Skin of body (tissue), 2 donors: ENCODE data around the gene COA8. TPM values are rescaled to one million over a fixed set of nuclear protein-coding genes. Genes with fewer than 3 reads are reported as not detected.

Experiments used
- DNase-seq: peaks from one replicate; lab custom pipeline; 2025; lab: John Stamatoyannopoulos, UW
- total RNA-seq: library from RNA; depleted of rRNA; stranded (reverse); fragments of >200 nt; gene quantifications from one replicate; pipeline ENCODE4 v1.2.3, GENCODE V29; 2014

Gene COA8
- 21.8 TPM for total RNA-seq

GRCh38 chr14:103562429-103563225, at the start of gene COA8, which contains the start of gene BAG5:
TSS of gene COA8 (plus strand) at chr14:103562960. CDS start at chr14:103563002, 42 bp downstream.
TSS of gene BAG5 (minus strand) at chr14:103562657. CDS start at chr14:103561164, 1,493 bp downstream.
- peak; percentile 81 for DNase-seq

- DNase-seq = no peak
These were observed 48.0 kb upstream of the COA8 start for GRCh38 chr14:103514596-103515421.

GRCh38 chr14:103516426-103517173, 46.2 kb upstream of the COA8 start:
- DNase-seq = no peak

- DNase-seq = no peak
These were observed 45.6 kb upstream of the COA8 start for GRCh38 chr14:103517174-103517566.

- no peak for DNase-seq
These were observed 44.9 kb upstream of the COA8 start for GRCh38 chr14:103517721-103518421.

GRCh38 chr14:103518422-103519042, 44.2 kb upstream of the COA8 start:
- no peak for DNase-seq

- DNase-seq = no peak
These were observed 43.5 kb upstream of the COA8 start for GRCh38 chr14:103519043-103519836.

GRCh38 chr14:103519837-103520212, 42.9 kb upstream of the COA8 start:
- no peak for DNase-seq

- no peak for DNase-seq
These were observed 42.5 kb upstream of the COA8 start for GRCh38 chr14:103520269-103520656.

- DNase-seq = peak; percentile 35
These were observed 41.9 kb upstream of the COA8 start for GRCh38 chr14:103520657-103521437.

- no peak for DNase-seq
These were observed 41.3 kb upstream of the COA8 start for GRCh38 chr14:103521438-103521950.

GRCh38 chr14:103521951-103522563, 40.7 kb upstream of the COA8 start:
- DNase-seq = no peak

- DNase-seq = no peak
These were observed 39.8 kb upstream of the COA8 start, which contains the start of gene CKB for GRCh38 chr14:103522649-103523574. TSS of gene CKB (minus strand) at chr14:103522830. CDS start at chr14:103522493, 337 bp downstream.

- DNase-seq = no peak
These were observed 39.2 kb upstream of the COA8 start for GRCh38 chr14:103523575-103523954.

- no peak for DNase-seq
These were observed 38.5 kb upstream of the COA8 start for GRCh38 chr14:103524002-103524935.
